Thyroid gland (tissue), 4 donors: ENCODE data around the gene CYP2C9.

Experiments
- CTCF ChIP-seq, 6 experiments: fragments of 200-600 bp in 3 of 6; fragments of 450-650 bp in 3 of 6; sonication (generic) in 3 of 6; IDR thresholded peaks; one replicate each; pipeline ENCODE4 v1.5.1; 2016 to 2019; ENCODE audit warnings: antibody characterized with exemption in 6 of 6, mild to moderate bottlenecking in 2 of 6, inconsistent platforms in 1 of 6, moderate library complexity in 1 of 6
- POLR2A ChIP-seq, 2 donors: fragments of 450-650 bp; IDR thresholded peaks; one replicate each; pipeline ENCODE4 v1.6.1; 2017; ENCODE audit warnings: antibody characterized with exemption in 2 of 2, mild to moderate bottlenecking in 2 of 2, moderate library complexity in 1 of 2

GRCh38 chr10:94992811-94993210, 54.4 kb downstream of the CYP2C9 start:
- TF ChIP-seq CTCF (IDR thresholded peaks at IDR 0.05) (no peak), POLR2A (IDR thresholded peaks at IDR 0.05) (no peak)
